Fibroblast of skin of abdomen (primary cell): ENCODE results near the gene PLCD1.

Experiments
- DNase-seq: peaks from one replicate; pipeline ENCODE4 v3.0.0-alpha.2; 2013

PLCD1 gene

DNA sequence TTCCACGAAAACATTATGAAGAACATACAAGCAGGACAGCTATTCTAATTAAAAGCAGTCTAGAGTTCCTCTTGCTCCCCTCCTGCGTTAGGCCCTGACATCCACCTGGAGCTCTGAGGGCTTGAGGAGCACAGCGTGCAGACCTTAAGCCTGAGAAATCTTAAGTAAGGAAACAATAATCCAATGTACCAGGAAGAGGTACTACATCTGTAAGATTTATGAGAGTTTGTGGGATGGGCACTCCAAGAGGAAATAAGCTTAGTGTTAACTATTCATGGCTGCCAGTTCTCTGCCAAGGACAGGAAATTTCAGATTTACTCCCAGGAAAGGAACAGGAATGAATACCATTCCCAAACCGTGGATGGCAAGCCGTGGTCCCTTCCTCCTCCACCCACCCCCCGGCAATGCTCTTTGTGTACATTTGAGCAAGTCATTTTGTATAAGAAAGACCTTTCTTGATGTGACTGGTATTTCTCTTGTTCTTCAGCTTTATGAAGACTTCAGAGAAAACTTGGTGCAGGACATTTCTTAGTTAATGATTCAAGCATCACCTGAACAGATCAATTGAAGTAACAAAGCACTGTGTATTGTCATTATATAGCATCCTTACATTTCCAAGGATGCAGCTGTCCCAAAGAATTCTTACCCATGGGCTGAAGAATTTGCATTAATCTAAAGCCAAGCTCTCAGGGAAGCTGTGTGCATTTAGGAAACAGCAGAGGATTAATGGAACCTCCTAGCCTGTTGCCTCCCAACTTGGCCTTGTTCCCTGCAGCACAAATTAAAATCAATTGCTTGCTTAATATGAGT, 67.6 kb downstream of the PLCD1 start:
- DNase-seq = no peak

DNA sequence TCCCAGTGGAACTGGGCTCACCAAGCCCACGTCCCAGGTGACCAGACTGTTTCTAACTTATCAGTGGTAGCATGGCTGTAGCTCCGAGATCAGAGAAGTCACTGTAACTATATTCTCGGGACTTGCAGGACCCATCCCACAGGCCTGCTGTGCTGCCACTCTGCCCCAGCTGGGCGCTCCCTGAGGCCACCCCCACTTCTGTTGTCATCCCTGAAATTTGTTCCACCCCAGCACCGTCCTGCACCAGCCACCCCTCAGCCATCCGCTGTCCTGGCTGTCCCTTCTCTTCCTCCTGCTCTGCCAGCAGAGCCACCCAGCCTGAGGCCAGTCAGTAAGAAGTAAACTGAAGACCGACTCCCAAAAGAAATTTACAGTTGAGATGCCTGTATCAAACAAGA, 71.9 kb downstream of the PLCD1 start:
- no peak for DNase-seq
